HG02840 (cell line): ENCODE data around the gene KIF9.
"Not testable (repeated sequence)": the region's sequence is repeated elsewhere in the genome, so short reads cannot be mapped to it uniquely, and the experiment has no call there.

Source experiments
- ATAC-seq: cut with Tn5 transposase; IDR thresholded peaks from one replicate; pipeline ENCODE4 v1.9.1; 2021; ENCODE audit warnings: mild to moderate bottlenecking, moderate library complexity, moderate number of reproducible peaks; ENCODE audit not compliant: unreplicated experiment, low FRiP score

KIF9 gene

GRCh38 chr3:47294392-47294791, 11.8 kb upstream of the KIF9 start:
- no peak for ATAC-seq

GRCh38 chr3:47293822-47294221, 11.2 kb upstream of the KIF9 start:
- no peak for ATAC-seq

DNA sequence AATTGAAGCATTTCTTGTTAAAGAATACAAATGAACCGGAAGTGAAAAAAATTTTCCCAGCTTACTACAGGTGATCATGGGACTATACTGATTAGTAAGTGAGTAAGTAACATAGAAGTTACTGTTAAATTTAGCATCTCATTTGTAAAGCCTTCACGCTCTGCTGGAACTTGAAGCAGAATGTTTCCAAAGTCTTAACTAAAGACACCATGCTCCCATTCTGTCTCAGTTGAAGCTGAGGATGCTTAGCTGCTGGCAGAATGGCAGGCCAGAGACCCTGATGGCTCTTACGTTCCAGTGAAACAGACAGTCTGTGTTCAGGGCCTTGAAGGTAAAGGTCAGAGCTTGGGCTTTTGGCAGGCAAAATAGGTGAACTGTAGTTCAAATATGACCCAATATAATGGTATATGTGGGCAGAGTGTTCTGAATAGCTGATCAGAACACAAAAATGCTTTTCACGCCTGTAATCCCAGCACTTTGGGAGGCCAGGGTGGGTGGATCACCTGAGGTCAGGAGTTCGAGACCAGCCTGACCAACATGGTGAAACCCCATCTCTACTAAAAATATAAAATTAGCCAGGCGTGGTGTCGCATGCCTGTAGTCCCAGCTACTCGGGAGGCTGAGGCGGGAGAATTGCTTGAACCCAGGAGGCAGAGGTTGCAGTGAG, 9.3 kb upstream of the KIF9 start:
- not testable (repeated sequence) for ATAC-seq

- no peak for ATAC-seq
Measured at GRCh38 chr3:47291158-47291753, 8.7 kb upstream of the KIF9 start.

DNA sequence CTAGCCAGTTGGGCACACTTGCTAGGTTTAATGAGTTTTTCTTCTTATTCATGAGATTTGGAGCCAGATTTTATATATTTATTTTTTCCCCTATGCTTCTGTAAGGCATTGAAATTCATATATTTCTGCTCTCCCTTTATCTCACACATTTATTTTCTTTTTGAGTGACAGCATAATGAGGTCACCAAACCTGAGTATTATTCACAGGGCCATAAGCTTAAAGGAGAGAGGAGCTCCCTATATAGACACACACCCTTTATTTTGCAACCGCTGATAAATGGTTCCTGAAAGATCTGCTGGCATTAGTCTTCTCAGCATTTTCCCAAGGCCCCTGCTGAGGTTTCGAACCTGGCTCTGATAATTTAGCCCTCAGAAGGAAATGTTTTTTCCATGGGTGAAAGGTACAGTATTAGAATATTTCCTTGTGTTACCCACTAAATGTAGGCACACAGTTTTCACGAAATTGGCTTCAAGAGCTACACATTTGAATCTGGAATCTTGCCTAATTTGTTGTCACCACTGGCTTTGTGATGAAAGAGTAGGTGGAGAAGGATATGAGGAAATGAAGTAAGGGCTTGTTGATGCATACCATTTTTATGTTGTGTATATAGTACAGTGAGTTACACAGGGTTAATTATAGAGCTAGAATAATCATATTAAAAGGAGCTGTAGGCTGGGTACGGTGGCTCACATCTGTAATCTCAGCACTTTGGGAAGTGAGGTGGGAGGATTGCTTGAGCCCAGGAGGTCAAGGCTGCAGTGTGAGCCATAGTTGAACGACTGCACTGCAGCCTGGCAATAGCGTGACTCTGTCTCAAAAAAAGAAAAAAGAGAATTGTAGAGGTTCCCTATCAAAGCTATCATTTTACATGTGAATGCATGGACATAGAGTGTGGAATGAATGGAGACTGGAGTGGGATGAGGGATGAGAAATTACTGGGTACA, 6.6 kb upstream of the KIF9 start:
- no peak for ATAC-seq

DNA sequence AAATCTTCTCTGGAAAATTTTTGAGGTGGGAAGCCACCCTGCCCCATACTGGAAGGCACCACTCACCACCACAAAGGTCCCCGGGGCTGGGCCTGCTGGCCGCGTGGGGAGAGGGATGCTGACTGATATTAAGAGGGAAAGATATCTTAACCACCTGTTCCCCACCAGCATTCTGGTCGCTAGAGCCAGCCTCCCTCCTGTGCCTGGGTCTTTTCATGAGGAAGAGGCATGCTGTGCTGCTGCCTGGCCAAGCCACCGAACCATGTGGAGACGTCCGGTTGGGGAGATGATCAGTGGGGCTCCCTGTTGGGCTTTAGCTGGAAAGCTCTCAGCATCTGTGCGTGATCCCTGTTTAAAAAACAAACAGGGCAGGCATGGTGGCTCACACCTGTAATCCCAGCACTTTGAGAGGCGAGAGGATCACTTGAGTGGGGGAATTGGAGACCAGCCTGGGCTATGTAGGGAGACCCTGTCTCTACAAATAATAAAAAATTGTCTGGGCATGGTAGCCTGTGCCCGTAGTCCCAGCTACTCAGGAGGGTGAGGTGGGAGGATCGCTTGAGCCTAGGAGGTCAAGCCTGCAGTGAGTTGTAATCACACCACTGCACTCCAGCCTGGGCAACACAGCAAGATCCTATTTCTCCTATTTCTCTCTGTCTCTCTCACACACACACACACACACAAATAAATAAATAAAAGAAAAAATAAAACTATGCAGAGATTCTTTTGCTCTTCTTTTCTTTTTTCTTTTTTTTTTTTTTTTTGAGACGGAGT, 1.2 kb upstream of the KIF9 start:
- ATAC-seq: no peak

GRCh38 chr3:47283193-47283537, 566 bp upstream of the KIF9 start:
- ATAC-seq: no peak

- no peak for ATAC-seq
Measured at GRCh38 chr3:47280519-47280918, 2.1 kb downstream of the KIF9 start.

DNA sequence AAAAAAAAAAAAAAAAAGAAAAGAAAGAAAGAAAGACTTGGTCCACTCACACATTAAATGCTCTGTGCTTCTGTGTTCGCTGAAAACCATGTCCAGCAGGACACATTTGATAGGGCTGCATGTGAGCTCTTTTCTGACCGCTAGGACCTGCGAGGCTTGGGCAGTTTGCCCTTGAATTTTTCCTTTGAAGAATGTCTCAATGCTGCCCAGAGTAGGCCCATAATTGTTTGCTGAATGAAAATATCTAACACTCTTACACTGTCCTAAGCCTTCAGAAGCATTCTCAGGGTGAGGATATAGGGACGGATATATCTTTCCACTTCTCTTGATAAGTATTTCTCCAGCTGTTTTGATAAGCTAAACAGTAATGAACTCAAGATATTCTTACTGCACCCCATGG, 6.0 kb downstream of the KIF9 start:
- ATAC-seq: no peak

GRCh38 chr3:47274652-47275051, 7.9 kb downstream of the KIF9 start:
- ATAC-seq: no peak

- no peak for ATAC-seq
Measured at GRCh38 chr3:47273564-47273963, 9.0 kb downstream of the KIF9 start.

DNA sequence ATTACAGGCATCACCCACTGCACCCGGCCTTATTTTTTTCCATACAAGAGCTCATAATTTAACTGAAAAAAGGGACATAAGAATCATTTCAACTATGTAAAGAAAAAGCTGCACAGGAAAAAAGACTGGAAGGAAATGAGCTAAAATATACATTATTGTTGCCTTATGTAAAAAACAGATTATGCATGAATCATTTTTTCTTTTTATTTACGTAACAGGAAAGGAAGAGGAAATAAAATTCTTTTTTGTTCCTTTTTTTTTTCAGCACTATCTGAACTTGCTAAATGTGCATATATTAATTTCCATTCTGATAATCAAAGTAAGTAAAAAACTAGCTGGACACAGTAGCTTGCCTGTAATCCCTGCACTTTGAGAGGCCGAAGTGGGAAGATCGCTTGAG, 12.1 kb downstream of the KIF9 start:
- no peak for ATAC-seq

GRCh38 chr3:47267490-47267824, 15.1 kb downstream of the KIF9 start:
- no peak for ATAC-seq

- ATAC-seq: no peak
Measured at GRCh38 chr3:47266709-47267489, 15.7 kb downstream of the KIF9 start.

DNA sequence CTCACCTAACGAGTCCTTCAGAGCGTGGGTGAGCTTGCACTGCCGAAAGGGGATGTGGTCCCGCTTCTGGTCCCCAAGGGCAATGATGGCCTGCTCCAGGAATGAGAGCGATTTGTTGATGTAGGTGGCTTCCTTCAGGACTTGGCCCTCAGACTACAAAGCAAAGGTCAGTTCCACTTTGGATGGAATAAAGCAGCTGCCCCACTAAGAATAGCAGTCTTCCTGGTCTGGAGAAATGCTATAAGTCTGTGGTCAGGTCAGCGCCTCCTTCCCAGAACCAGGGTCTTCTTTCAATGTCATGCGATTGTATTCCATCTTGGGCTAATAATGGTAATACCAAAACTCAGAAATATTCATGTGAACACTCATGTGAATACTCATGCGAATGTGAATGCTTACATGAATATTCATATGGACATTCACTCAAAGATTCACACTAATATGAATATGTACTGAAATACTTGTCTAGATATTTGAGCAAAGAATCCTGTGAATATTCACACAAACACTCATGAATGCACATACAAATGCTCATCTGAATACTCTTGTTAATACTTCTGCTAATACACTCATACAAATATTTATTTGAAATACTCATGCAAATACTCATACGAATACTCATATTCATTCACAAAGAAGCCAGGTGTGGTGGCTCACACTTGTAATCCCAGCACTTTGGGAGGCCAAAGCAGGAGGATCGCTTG, 16.7 kb downstream of the KIF9 start:
- ATAC-seq: no peak

- ATAC-seq: no peak
Measured at GRCh38 chr3:47265008-47265407, 17.6 kb downstream of the KIF9 start.

DNA sequence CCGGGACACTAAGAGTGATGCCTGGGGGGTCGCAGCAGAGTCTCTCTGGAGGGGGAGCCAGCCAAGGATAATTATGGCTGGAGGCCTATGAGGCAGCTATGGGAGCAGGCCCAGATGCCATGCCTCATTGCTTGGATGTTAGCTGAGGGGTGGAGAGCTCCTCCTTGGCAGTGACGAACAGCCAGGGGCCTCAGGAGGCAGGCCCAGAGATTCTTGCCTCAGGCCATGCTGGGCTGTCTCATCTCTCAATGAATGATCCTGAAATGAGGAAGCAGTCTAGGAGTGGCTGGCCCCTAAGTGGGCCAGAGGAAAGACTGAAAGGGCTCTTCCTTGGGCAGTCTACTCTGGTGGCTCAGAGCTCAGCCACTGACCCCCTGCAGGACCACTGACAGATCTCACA, 21.3 kb downstream of the KIF9 start:
- ATAC-seq: no peak

- no peak for ATAC-seq
Measured at GRCh38 chr3:47260605-47261004, 22.0 kb downstream of the KIF9 start.

DNA sequence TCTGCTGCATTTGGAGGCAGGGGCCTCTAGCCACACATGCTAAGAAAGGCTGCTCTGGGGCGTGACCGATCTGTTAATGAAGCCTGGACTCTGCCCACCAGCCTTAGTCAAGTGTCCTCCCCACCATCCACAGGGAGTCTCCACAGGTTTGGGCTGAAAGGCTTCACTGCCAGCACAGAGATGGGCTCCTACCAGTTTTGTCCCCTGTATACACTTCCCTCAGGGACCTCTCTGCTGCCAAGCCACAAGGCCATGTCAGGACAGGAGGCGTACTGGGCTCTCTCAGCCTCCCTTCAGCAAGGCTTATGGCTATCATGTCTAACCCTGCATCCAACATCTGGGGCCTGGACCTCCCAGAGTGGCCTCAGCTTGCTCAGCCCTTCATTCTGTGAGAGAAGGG, 23.5 kb downstream of the KIF9 start:
- ATAC-seq: no peak

DNA sequence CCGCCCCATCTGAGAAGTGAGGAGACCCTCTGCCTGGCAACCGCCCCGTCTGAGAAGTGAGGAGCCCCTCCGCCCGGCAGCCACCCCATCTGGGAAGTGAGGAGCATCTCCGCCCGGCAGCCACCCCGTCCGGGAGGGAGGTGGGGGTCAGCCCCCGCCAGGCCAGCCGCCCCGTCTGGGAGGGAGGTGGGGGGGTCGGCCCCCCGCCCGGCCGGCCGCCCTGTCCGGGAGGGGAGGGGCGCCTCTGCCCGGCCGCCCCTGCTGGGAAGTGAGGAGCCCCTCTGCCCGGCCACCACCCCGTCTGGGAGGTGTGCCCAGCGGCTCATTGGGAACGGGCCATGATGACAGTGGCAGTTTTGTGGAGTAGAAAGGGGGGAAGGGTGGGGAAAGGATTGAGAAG, 26.3 kb downstream of the KIF9 start:
- not testable (repeated sequence) for ATAC-seq
